ENCODE data around the gene DNAJC25. TPM values are rescaled to one million over a fixed set of nuclear protein-coding genes. Genes with fewer than 3 reads are reported as not detected.

The DNAJC25 gene
- total and polyA plus RNA-seq, 2 of the 13 experiments (the other 11 are each of a cell fraction or from before 2014, with no cell fraction given): 5.7 to 10.2 TPM

DNA sequence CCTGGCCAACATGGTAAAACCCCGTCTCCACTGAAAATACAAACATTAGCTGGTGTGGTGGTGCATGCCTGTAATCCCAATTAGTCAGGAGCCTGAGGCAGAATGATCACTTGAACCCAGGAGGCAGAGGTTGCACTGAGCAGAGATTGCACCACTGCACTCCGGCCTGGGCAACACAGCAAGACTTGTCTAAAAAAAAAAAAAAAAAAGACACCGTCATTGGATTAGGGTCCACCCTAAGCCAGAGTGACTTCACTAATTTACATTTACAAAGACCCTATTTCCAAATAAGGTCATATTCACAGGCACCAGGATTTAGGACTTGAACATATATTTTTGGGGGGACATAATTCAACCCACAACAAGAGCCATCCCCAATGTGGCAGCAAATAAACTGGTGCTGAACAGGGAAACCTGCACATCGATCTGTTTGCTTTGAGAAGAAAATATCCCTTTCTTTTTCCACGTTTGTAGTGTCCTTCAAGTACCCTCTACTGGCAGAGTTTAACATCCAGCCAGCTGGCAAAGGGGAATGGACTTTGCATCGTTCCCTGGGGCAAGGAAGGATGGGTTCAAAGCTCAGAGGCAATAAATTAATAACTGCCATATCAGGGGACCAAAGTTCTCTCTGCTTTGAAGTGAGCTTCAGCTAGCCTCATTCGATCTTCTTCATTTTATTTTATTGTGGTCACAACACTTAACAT lies 3.7 kb upstream of the DNAJC25 start (continued):
- TF ChIP-seq, protein P1, sequence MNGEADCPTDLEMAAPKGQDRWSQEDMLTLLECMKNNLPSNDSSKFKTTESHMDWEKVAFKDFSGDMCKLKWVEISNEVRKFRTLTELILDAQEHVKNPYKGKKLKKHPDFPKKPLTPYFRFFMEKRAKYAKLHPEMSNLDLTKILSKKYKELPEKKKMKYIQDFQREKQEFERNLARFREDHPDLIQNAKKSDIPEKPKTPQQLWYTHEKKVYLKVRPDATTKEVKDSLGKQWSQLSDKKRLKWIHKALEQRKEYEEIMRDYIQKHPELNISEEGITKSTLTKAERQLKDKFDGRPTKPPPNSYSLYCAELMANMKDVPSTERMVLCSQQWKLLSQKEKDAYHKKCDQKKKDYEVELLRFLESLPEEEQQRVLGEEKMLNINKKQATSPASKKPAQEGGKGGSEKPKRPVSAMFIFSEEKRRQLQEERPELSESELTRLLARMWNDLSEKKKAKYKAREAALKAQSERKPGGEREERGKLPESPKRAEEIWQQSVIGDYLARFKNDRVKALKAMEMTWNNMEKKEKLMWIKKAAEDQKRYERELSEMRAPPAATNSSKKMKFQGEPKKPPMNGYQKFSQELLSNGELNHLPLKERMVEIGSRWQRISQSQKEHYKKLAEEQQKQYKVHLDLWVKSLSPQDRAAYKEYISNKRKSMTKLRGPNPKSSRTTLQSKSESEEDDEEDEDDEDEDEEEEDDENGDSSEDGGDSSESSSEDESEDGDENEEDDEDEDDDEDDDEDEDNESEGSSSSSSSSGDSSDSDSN (CRISPR knock-in tag; IDR thresholded peaks at IDR 0.05): no peak
- TF ChIP-seq PHF8 (CRISPR knock-in tag; IDR thresholded peaks at IDR 0.05) (no peak), PRPF4 (IDR thresholded peaks at IDR 0.05; ENCODE audit: low read depth, low read length, poor library complexity, severe bottlenecking) (no peak), POLR2G (IDR thresholded peaks at IDR 0.05; ENCODE audit: low read depth, low read length) (no peak), ZMYM3 (CRISPR knock-in tag; IDR thresholded peaks at IDR 0.05) (no peak), CCDC6 (CRISPR knock-in tag; IDR thresholded peaks at IDR 0.05) (no peak), ZNF670 (CRISPR knock-in tag; IDR thresholded peaks at IDR 0.05; ENCODE audit: borderline replicate concordance) (0 out of 2 replicates have a peak, but pooled peaks have one; percentile 25), ZNF816 (CRISPR knock-in tag; IDR thresholded peaks at IDR 0.05; ENCODE audit: borderline replicate concordance) (no peak), NCOA1 (CRISPR knock-in tag; IDR thresholded peaks at IDR 0.05) (no peak), ZNF614 (CRISPR knock-in tag; IDR thresholded peaks at IDR 0.05; ENCODE audit: borderline replicate concordance) (no peak), STAT5B (CRISPR knock-in tag; IDR thresholded peaks at IDR 0.05) (no peak), ZBTB7A (CRISPR knock-in tag; IDR thresholded peaks at IDR 0.05) (0 out of 2 replicates have a peak, but pooled peaks have one; percentile 31), CREB1 (IDR thresholded peaks at IDR 0.05) (no peak), CREB1 (CRISPR knock-in tag; IDR thresholded peaks at IDR 0.05) (peak; percentile 43; the same call in 1 of the 2 replicates), KLF16 (CRISPR knock-in tag; IDR thresholded peaks at IDR 0.05) (no peak), ZNF121 (CRISPR knock-in tag; IDR thresholded peaks at IDR 0.05) (peak; percentile 91), ZFP90 (CRISPR knock-in tag; IDR thresholded peaks at IDR 0.05; ENCODE audit: borderline replicate concordance) (no peak)
- TF ChIP-seq, protein P2, sequence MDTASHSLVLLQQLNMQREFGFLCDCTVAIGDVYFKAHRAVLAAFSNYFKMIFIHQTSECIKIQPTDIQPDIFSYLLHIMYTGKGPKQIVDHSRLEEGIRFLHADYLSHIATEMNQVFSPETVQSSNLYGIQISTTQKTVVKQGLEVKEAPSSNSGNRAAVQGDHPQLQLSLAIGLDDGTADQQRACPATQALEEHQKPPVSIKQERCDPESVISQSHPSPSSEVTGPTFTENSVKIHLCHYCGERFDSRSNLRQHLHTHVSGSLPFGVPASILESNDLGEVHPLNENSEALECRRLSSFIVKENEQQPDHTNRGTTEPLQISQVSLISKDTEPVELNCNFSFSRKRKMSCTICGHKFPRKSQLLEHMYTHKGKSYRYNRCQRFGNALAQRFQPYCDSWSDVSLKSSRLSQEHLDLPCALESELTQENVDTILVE (CRISPR knock-in tag; IDR thresholded peaks at IDR 0.05): no peak
- TF ChIP-seq, protein P3, sequence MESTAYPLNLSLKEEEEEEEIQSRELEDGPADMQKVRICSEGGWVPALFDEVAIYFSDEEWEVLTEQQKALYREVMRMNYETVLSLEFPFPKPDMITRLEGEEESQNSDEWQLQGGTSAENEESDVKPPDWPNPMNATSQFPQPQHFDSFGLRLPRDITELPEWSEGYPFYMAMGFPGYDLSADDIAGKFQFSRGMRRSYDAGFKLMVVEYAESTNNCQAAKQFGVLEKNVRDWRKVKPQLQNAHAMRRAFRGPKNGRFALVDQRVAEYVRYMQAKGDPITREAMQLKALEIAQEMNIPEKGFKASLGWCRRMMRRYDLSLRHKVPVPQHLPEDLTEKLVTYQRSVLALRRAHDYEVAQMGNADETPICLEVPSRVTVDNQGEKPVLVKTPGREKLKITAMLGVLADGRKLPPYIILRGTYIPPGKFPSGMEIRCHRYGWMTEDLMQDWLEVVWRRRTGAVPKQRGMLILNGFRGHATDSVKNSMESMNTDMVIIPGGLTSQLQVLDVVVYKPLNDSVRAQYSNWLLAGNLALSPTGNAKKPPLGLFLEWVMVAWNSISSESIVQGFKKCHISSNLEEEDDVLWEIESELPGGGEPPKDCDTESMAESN (CRISPR knock-in tag; conservative IDR thresholded peaks at IDR 0.05): no peak
- TF ChIP-seq, protein P4, sequence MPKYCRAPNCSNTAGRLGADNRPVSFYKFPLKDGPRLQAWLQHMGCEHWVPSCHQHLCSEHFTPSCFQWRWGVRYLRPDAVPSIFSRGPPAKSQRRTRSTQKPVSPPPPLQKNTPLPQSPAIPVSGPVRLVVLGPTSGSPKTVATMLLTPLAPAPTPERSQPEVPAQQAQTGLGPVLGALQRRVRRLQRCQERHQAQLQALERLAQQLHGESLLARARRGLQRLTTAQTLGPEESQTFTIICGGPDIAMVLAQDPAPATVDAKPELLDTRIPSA (CRISPR knock-in tag; IDR thresholded peaks at IDR 0.05; ENCODE audit: borderline replicate concordance): no peak
- TF ChIP-seq, protein P5, sequence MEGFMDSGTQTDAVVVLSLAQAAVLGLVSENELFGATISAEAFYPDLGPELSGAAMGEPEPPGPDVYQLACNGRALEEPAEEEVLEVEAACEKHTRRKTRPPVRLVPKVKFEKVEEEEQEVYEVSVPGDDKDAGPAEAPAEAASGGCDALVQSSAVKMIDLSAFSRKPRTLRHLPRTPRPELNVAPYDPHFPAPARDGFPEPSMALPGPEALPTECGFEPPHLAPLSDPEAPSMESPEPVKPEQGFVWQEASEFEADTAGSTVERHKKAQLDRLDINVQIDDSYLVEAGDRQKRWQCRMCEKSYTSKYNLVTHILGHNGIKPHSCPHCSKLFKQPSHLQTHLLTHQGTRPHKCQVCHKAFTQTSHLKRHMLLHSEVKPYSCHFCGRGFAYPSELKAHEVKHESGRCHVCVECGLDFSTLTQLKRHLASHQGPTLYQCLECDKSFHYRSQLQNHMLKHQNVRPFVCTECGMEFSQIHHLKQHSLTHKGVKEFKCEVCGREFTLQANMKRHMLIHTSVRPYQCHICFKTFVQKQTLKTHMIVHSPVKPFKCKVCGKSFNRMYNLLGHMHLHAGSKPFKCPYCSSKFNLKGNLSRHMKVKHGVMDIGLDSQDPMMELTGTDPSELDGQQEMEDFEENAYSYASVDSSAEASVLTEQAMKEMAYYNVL (CRISPR knock-in tag; IDR thresholded peaks at IDR 0.05; ENCODE audit: borderline replicate concordance): peak; percentile 56; the same call in 1 of the 2 replicates

All from HepG2 (cell line).